Tibial nerve (tissue), 3 donors: ENCODE results near the gene ASTN1.

ENCODE experiments used
- CTCF ChIP-seq, 5 experiments: fragments of 200-600 bp in 3 of 5; fragments of 450-650 bp in 2 of 5; sonication (generic) in 3 of 5; IDR thresholded peaks; one replicate each; pipeline ENCODE4 v1.5.1; 2016 to 2019; ENCODE audit warnings: antibody characterized with exemption in 5 of 5, mild to moderate bottlenecking in 3 of 5, moderate library complexity in 2 of 5
- POLR2A ChIP-seq, 2 donors: fragments of 450-650 bp; IDR thresholded peaks; one replicate each; pipeline ENCODE4 v1.6.1; 2017; ENCODE audit warnings: antibody characterized with exemption in 2 of 2, mild to moderate bottlenecking in 2 of 2, moderate library complexity in 2 of 2

- TF ChIP-seq POLR2A (IDR thresholded peaks at IDR 0.05) (no peak), CTCF (IDR thresholded peaks at IDR 0.05) (no peak)
Measured at GRCh38 chr1:177142010-177142409, 22.5 kb downstream of the ASTN1 start.
